LNCAP (cell line): ENCODE data around the gene GLCE.

Experiments used
- CTCF ChIP-seq: fragments of 450-650 bp; IDR thresholded peaks from 2 replicates; pipeline ENCODE4 v1.5.1; 2017; ENCODE audit warnings: mild to moderate bottlenecking

Gene GLCE

DNA sequence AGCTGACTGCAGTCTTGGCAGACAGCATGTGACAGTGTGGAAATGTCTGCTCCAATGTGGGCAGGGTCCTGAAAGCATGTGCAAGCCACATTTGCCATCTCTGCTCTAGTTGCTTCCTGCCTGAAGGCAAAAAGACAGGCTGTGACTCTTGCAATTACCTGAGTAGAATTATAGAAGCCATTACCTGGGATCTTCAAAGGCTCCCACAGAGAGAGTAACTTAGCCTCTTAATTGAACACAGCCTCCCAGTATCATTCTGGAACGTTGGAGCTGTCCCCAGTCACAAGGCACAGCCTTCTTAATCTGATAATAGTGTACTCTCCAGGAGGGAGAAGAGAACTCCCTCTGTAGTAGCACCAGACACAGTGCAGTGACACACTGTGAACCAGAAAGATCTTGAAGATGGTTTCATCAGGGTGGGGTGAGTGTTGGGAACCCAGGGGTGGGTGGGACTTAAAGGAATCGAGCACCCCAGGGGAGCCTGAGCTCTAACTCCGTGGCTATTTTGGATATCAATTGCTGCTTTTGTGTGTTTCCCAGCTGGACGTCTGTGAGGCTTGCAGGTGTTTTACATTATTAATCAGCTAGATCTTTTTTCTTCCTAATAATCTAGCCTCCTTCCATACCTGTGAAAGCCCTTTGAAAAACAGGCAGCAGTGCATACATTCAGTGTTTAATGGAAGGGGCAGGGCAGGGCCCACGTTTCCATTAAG is 40.6 kb upstream of the GLCE start:
- TF ChIP-seq CTCF = no peak

GRCh38 chr15:69120732-69121131 is 39.7 kb upstream of the GLCE start:
- TF ChIP-seq CTCF = no peak

- TF ChIP-seq CTCF = no peak
Measured at GRCh38 chr15:69121198-69121828, 39.1 kb upstream of the GLCE start.

DNA sequence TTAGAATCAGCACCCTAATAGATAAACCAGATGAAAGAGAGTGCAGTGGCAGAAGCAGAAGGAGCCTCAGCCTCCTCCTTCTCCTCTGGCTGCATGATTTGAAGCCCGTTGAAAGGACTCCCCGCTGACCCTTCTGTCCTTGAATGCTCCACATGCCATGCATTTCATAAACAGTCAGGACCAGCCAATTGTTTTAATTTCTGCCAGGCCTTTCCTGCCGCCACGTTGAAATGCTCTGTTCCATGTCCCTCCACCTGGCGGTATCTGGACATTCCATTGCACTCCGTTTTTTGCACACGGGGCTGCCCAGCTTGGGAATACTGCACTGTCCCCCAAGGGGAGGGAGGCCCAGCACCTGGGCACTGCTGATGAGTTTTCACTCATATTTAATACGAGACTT is 35.2 kb upstream of the GLCE start:
- TF ChIP-seq CTCF = no peak

GRCh38 chr15:69126054-69126469 is 34.4 kb upstream of the GLCE start:
- no peak for TF ChIP-seq CTCF

- TF ChIP-seq CTCF = no peak
Measured at GRCh38 chr15:69127306-69127705, 33.1 kb upstream of the GLCE start.

DNA sequence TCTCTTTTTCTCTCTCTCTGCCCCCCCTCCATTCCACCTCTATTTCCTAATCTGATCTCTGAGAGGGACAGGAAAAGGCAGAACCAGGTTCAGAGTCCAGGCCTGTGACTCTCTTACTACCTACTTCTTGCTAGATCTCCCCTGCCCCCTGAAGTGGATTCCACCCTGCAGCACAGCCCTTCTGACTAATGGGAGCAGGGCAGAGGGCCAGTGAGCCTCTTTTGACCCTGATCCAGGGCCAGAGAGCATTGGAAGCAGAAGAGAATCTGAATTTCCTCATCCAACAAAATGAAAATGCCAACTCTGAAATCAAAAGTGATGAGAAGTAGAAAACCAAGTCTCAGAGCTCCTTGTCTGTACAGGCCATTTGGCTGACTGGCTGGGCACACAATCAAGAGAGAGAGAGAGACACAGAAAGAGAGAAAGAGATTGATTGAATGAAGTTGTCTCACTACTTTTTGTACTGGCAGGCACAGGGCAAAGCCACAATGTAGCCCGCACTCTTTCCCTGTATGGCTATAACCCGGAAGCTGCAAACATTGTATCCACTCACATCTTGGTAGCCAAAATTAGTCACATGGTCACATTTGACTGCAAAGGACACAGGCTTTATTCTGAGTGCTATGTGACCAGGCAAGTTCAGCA is 31.6 kb upstream of the GLCE start:
- TF ChIP-seq CTCF = no peak
